ENCODE measurements around the gene TBC1D1.
"Not testable (repeated sequence)": the region's sequence is repeated elsewhere in the genome, so short reads cannot be mapped to it uniquely, and the experiment has no call there.

Gene TBC1D1

GRCh38 chr4:38017609-38018008, 126.7 kb downstream of the TBC1D1 start:
- no peak for DNase-seq

- DNase-seq = no peak
Measured at GRCh38 chr4:38020386-38020785, 129.5 kb downstream of the TBC1D1 start.

GRCh38 chr4:38020961-38021360, 130.1 kb downstream of the TBC1D1 start:
- DNase-seq = not testable (repeated sequence)

- no peak for DNase-seq
Measured at GRCh38 chr4:38021751-38022150, 130.9 kb downstream of the TBC1D1 start.

- DNase-seq = no peak
Measured at GRCh38 chr4:38023347-38024205, 132.7 kb downstream of the TBC1D1 start.

- DNase-seq = no peak
Measured at GRCh38 chr4:38024206-38024509, 133.3 kb downstream of the TBC1D1 start.

- no peak for DNase-seq
Measured at GRCh38 chr4:38025665-38026064, 134.8 kb downstream of the TBC1D1 start.

GRCh38 chr4:38026158-38026740, 135.4 kb downstream of the TBC1D1 start:
- DNase-seq = no peak

GRCh38 chr4:38030023-38030422, 139.1 kb downstream of the TBC1D1 start:
- DNase-seq = no peak

GRCh38 chr4:38034986-38035882, 144.3 kb downstream of the TBC1D1 start:
- DNase-seq = peak; percentile 5

- DNase-seq = no peak
Measured at GRCh38 chr4:38036548-38036947, 145.7 kb downstream of the TBC1D1 start.

GRCh38 chr4:38037612-38038011, 146.7 kb downstream of the TBC1D1 start:
- DNase-seq = no peak

GRCh38 chr4:38040619-38041018, 149.7 kb downstream of the TBC1D1 start:
- DNase-seq = no peak

GRCh38 chr4:38044060-38044459, 153.2 kb downstream of the TBC1D1 start:
- no peak for DNase-seq

GRCh38 chr4:38045289-38045988, 154.6 kb downstream of the TBC1D1 start:
- DNase-seq = no peak

GRCh38 chr4:38046727-38047489, 156.0 kb downstream of the TBC1D1 start:
- no peak for DNase-seq

- no peak for DNase-seq
Measured at GRCh38 chr4:38049545-38050170, 158.8 kb downstream of the TBC1D1 start.

- no peak for DNase-seq
Measured at GRCh38 chr4:38050560-38051350, 159.9 kb downstream of the TBC1D1 start.

- DNase-seq = no peak
Measured at GRCh38 chr4:38055566-38055965, 164.7 kb downstream of the TBC1D1 start.

GRCh38 chr4:38056011-38056685, 165.3 kb downstream of the TBC1D1 start:
- DNase-seq = no peak
